CD4-positive, alpha-beta T cell treated with Interleukin-4 for 1 hour (primary cell): ENCODE measurements around the gene PPP1CC.
A peak's percentile ranks its signal among the peaks of the same experiment; 100 is the strongest.

Source experiments
- DNase-seq, 2 donors: peaks; one replicate each; pipeline ENCODE4 v3.0.0-alpha.2; 2020 to 2022

Gene PPP1CC

GRCh38 chr12:110683888-110684287, 58.8 kb downstream of the PPP1CC start:
- DNase-seq, result no peak

GRCh38 chr12:110680032-110680431, 62.7 kb downstream of the PPP1CC start:
- DNase-seq, result no peak

- DNase-seq, result no peak
Measured at GRCh38 chr12:110679201-110679600, 63.5 kb downstream of the PPP1CC start.

DNA sequence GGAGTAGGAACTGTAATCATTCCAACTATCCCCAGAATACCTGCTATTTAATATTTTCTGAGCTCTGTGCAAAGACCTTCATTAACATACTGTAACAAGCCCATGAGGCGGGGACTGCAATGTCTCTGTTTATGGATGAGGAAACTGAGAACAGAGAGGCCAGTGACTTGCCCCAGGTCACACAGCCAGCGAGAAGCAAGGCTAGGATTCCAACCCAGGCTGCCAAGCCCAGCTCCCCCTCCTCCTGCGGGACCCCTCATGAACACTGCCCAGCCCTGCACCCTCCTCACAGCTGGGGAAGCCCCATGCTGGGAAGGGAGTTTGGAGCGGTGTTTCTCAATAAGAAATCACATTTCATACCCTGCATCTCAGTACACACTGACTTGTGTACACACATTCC, 64.7 kb downstream of the PPP1CC start:
- DNase-seq, result no peak

DNA sequence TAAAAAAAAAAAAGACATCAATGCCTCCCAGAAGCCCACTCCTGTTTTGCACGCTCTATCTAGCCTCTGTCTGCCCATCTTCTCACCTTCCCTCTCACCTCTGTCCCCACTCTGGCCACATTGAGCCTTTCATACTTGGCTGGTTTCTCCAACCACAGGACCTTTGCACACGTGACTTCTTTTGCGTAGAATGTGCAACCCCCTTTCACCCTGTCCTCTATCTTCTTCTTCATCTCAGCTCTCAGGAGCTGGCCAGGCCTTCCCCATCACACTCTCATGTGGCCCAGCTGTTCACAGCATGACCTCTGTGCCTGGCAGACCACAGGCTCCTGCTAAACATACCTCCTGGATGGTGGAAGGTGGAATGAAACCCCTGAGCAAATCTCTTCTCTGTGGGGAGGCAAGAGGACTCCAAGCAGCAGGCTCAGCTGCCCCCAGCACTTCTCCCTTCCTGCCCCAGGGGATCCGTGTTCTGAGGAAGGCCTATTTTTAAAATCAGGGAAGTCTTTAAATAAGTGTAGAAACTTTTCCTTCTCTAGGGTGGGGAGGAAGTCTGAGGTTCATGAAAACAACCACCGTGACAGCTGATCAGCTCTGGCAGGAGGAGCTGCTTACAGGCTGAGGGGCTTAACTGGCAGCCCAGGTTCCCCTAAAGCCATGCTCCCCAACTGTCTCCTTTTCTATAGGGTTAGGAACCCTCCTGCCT, 65.3 kb downstream of the PPP1CC start:
- peak in 1 of 2 donors; percentile 48 for DNase-seq

DNA sequence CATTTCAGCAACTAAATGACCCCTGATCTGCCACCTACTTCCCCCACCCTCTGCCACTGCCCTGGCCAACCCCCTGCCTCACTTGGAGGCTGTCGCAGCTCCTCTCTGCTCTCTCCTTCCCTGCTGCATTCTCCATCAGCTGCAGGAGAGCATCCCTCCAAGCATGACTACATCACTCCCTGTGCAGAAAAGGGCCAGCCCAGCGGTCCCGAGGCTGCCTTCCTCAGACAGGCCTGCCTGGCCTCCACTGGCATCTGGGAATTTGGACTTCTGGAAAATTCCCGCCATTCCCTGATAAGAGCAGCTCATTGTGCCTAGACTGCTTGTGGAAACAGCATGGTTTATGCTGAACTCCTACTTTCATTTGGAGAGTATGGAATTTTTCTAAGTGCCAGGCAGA, 66.5 kb downstream of the PPP1CC start:
- DNase-seq, result no peak

- peak in 1 of 2 donors; percentile 27 for DNase-seq
Measured at GRCh38 chr12:110670161-110670701, 72.5 kb downstream of the PPP1CC start.
